ENCODE data around the gene LAMTOR2. TPM values are rescaled to one million over a fixed set of nuclear protein-coding genes. Genes with fewer than 3 reads are reported as not detected.
A peak's percentile ranks its signal among the peaks of the same experiment; 100 is the strongest.

LAMTOR2 gene
- total RNA-seq, 3 donors from 2014 or later (not counting 1 experiment from before 2014, with no cell fraction given) = 23.5 to 26.1 (median 24.6) TPM

GRCh38 chr1:156056326-156056849 is 1.8 kb downstream of the LAMTOR2 start:
- no peak overlapping the region for H3K4me3 ChIP-seq (ENCODE audit: low read length)
- peaks cover 27% of the 10 kb centered on the region for H3K4me1 ChIP-seq (ENCODE audit: control insufficient read depth, insufficient read depth, low read length)
- no peaks in the 10 kb centered on the region for H3K9me3 ChIP-seq (ENCODE audit: control insufficient read depth, insufficient read depth, low read length)
- Mint-ChIP-seq H3K27me3 (ENCODE audit: low read depth in 2 of 2) (no peaks in the 10 kb centered on the region), H3K9me3 (no peaks in the 10 kb centered on the region), H3K36me3 (no peaks in the 10 kb centered on the region), H3K4me3 (peak overlapping the region; percentile 18), H3K27ac (no peak overlapping the region), H3K4me1 (peaks cover 28 to 33% of the 10 kb centered on the region in 2 donors)
- no peak for TF ChIP-seq CTCF (IDR thresholded peaks at IDR 0.05)
- no peaks in the 10 kb centered on the region for H3K36me3 ChIP-seq (ENCODE audit: control insufficient read depth, insufficient read depth, low read length)
- no peaks in the 10 kb centered on the region for H3K27me3 ChIP-seq (ENCODE audit: control insufficient read depth, insufficient read depth, low read length)
- 100% methylated on average over 1 of the region's 1 CpG for WGBS (ENCODE audit: insufficient coverage)
- no peak overlapping the region for H3K27ac ChIP-seq (ENCODE audit: low read length)
- ATAC-seq (no peak), DNase-seq (no peak)
- intact Hi-C loops (cut with micrococcal nuclease) = no loop called here

- DNase-seq = no peak
- no peak for ATAC-seq
- no peak for TF ChIP-seq CTCF (IDR thresholded peaks at IDR 0.05)
- Mint-ChIP-seq H3K9me3 (no peaks in the 10 kb centered on the region), H3K4me3 (no peak within 1 kb of the TSS), H3K4me1 (peaks cover 5 to 13% of the 10 kb centered on the region in 2 donors), H3K27ac (no peak within 1 kb of the TSS), H3K36me3 (no peaks in the 10 kb centered on the region), H3K27me3 (ENCODE audit: low read depth in 2 of 2) (no peaks in the 10 kb centered on the region)
- H3K27ac ChIP-seq (ENCODE audit: low read length) = no peak within 1 kb of the TSS
- intact Hi-C loops (cut with micrococcal nuclease) = no loop called here
- H3K9me3 ChIP-seq (ENCODE audit: control insufficient read depth, insufficient read depth, low read length) = no peaks in the 10 kb centered on the region
- no peak within 1 kb of the TSS for H3K4me3 ChIP-seq (ENCODE audit: low read length)
- no peaks in the 10 kb centered on the region for H3K4me1 ChIP-seq (ENCODE audit: control insufficient read depth, insufficient read depth, low read length)
- no peaks in the 10 kb centered on the region for H3K36me3 ChIP-seq (ENCODE audit: control insufficient read depth, insufficient read depth, low read length)
- no peaks in the 10 kb centered on the region for H3K27me3 ChIP-seq (ENCODE audit: control insufficient read depth, insufficient read depth, low read length)
- 87% methylated on average over 11 of the region's 11 CpGs for WGBS (ENCODE audit: insufficient coverage)
These were observed 6.5 kb downstream of the LAMTOR2 start, which contains the start of gene RAB25 for GRCh38 chr1:156060937-156061636. RAB25 (plus strand) TSS chr1:156061160; CDS start chr1:156061401, 241 bp downstream.

- intact Hi-C loops (cut with micrococcal nuclease) = no loop called here
- H3K27ac Mint-ChIP-seq = no peak overlapping the region
These were observed 7.6 kb downstream of the LAMTOR2 start for GRCh38 chr1:156062189-156062588.

More at GRCh38 chr1:156062189-156062588, 7.6 kb downstream of the LAMTOR2 start:
- no peaks in the 10 kb centered on the region for H3K36me3 Mint-ChIP-seq
- no peaks in the 10 kb centered on the region for H3K9me3 Mint-ChIP-seq
- no peak for DNase-seq
- Histone ChIP-seq H3K27ac (ENCODE audit: low read length) (no peak overlapping the region), H3K27me3 (ENCODE audit: control insufficient read depth, insufficient read depth, low read length) (no peaks in the 10 kb centered on the region), H3K4me3 (ENCODE audit: low read length) (no peak overlapping the region), H3K9me3 (ENCODE audit: control insufficient read depth, insufficient read depth, low read length) (no peaks in the 10 kb centered on the region), H3K36me3 (ENCODE audit: control insufficient read depth, insufficient read depth, low read length) (no peaks in the 10 kb centered on the region), H3K4me1 (ENCODE audit: control insufficient read depth, insufficient read depth, low read length) (no peaks in the 10 kb centered on the region)
- H3K27me3 Mint-ChIP-seq (ENCODE audit: low read depth in 2 of 2) = no peaks in the 10 kb centered on the region
- no peak for TF ChIP-seq CTCF (IDR thresholded peaks at IDR 0.05)
- no peak overlapping the region for H3K4me3 Mint-ChIP-seq
- ATAC-seq = no peak
- WGBS (ENCODE audit: insufficient coverage) = 97% methylated on average over 3 of the region's 3 CpGs
- peaks cover 0 to 14% of the 10 kb centered on the region in 2 donors for H3K4me1 Mint-ChIP-seq

Data from natural killer cell (primary cell).